ENCODE data around the gene YIPF3. TPM values are rescaled to one million over a fixed set of nuclear protein-coding genes. Genes with fewer than 3 reads are reported as not detected.
A peak's percentile ranks its signal among the peaks of the same experiment; 100 is the strongest.

The YIPF3 gene
- total RNA-seq, 1 donor from 2014 or later = 77.7 TPM

DNA sequence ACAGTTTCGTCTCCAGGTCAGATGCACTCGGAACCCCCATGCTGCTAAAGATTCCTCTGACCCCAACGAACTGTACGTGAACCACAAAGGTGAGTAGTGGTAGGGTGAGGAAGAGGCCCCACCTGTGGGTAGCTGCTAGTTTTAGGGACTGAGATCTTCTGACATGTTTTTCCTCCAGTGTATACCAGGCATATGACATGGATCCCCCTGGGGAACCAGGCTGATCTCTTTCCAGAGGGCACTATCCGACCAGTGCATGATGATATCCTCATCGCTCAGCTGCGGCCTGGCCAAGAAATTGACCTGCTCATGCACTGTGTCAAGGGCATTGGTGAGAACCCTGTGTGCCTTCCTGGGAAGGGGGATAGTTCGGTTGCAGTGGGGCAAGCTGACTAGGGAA, 3.4 kb upstream of the YIPF3 start:
- no peak overlapping the region for H3K4me3 ChIP-seq (ENCODE audit: low read depth, low read length)
- TF ChIP-seq, protein P1, sequence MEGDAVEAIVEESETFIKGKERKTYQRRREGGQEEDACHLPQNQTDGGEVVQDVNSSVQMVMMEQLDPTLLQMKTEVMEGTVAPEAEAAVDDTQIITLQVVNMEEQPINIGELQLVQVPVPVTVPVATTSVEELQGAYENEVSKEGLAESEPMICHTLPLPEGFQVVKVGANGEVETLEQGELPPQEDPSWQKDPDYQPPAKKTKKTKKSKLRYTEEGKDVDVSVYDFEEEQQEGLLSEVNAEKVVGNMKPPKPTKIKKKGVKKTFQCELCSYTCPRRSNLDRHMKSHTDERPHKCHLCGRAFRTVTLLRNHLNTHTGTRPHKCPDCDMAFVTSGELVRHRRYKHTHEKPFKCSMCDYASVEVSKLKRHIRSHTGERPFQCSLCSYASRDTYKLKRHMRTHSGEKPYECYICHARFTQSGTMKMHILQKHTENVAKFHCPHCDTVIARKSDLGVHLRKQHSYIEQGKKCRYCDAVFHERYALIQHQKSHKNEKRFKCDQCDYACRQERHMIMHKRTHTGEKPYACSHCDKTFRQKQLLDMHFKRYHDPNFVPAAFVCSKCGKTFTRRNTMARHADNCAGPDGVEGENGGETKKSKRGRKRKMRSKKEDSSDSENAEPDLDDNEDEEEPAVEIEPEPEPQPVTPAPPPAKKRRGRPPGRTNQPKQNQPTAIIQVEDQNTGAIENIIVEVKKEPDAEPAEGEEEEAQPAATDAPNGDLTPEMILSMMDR (conservative IDR thresholded peaks at IDR 0.05; ENCODE audit: low read depth, low read length) = no peak
- DNase-seq (ENCODE audit: low read depth) = no peak

DNA sequence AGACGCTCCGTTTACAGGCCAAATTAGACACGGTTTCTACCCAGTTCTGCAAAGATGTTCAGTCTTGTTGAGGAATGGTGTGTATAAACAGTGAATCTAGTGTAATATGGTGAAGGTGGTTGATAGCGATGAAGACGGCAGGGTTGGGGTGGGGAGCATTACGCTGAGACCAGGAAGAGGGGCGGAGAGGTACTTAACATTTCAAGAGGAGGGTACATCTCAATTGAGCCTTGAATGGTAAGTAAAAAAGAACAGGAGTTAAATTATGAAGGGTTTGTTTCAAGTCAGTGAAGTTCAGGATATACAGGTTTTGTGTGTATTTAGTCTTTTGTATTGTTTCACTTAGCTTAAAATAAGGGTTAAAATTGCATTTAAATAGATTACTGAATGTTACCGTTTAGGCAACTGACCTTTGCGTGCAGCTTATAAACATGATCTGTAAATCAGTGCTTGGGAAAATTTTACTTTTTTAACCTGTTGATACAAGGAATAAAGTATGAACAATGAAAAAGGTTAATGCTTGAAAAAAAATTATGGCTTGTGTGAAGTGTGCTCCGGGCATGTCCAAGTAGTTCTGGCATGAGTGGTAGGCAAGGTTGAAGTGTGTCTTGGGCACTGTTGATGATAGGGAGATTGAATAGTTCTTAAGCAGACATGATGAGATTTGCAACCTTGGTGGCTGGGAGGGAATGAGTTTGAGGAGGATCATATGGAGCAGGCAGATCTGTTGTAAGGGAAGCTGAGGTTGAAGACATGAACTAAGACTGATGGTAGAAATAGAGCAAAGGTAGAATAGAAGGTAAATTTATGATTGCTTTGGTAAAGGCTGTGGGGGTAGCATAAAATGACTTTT, 1.0 kb upstream of the YIPF3 start:
- TF ChIP-seq, protein P1 (conservative IDR thresholded peaks at IDR 0.05; ENCODE audit: low read depth, low read length) = no peak
- peak overlapping the region; percentile 82 for H3K4me3 ChIP-seq (ENCODE audit: low read depth, low read length)
- DNase-seq (ENCODE audit: low read depth) = no peak

DNA sequence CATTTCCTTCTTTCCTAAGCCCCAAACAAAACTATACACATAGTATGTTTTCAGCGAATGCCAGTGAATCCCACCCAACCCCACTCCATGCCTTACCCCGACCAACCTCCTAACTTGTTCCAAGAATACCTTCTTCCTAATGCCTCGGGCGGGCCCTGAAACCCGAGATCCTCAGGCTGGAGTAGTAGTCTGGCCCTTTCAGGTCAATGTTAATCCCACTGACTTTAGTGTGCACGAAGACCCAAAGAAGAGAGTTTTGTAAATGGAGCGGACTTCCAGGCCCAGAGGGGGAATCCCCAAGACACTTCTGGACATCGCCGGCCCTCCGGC, 394 bp downstream of the YIPF3 start:
- TF ChIP-seq, protein P1 (conservative IDR thresholded peaks at IDR 0.05; ENCODE audit: low read depth, low read length) = no peak
- no peak for DNase-seq (ENCODE audit: low read depth)
- peak overlapping the region; percentile 82 for H3K4me3 ChIP-seq (ENCODE audit: low read depth, low read length)

DNA sequence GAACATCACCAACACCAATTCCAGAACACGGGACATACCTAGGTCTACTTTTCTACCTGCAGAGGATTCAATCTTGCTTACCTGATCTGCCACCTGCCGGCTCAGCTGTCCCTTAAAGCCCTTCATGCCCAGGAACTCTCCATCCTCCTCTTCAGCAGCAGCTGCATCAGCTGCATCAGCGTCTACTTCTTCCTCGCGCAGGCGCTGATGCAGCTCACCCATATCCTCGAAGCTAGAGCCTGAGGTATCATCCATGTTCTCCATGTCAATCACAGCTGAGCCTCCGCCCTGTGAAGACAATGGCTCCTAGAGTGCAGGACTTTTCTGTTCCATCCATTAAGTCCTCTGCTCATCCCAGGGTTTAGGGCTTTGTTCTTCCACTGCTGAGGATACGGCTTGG, 918 bp downstream of the YIPF3 start:
- peak overlapping the region; percentile 82 for H3K4me3 ChIP-seq (ENCODE audit: low read depth, low read length)
- TF ChIP-seq, protein P1 (conservative IDR thresholded peaks at IDR 0.05; ENCODE audit: low read depth, low read length) = no peak
- no peak for DNase-seq (ENCODE audit: low read depth)

DNA sequence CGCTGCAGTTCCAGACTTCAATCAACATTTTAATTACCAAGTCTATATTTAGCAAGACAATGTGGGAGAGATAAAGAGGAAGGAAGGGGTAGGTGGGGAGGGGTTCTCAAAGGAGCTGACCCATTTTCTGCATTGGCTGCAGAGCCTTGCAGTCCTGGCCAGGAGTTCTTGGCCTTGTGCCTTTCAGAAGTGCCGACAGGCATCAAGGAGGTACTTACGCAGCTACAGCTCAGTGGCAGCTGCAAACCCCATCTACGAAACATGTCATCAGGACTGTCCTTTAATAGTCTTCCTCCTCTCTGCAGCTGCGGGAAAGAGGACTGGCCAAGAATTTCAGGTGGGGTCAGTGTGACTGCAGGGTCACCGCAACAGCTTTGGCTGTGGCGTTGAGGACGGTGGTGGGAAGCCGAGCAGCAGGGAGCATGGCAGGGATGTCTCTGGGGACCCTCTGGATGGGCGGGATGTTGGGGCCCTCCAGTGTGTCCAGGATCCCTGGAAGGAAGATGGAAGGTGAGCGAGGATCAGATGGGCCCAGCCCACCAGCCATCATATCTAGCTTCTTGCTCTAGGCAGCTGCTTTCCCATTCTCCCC, 4.8 kb downstream of the YIPF3 start:
- TF ChIP-seq, protein P1 (conservative IDR thresholded peaks at IDR 0.05; ENCODE audit: low read depth, low read length) = no peak
- no peak for DNase-seq (ENCODE audit: low read depth)
- no peak overlapping the region for H3K4me3 ChIP-seq (ENCODE audit: low read depth, low read length)

DNA sequence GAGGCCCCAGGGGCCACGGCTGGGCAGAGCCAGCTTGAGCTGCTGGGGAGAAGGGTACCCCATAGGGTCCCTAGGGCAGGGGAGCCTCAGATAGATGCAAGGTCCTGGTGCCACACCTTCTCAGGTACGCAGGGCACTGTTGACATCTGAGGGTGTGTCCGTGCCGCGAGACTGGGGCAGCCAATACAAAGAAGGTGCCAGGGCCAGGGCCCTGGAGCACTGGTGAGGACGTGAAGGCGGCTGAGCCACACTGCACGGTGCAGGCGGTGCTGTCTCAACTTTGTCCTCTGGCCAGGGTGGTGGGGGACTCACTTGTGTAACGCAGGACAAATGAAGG, 5.9 kb downstream of the YIPF3 start:
- TF ChIP-seq, protein P1 (conservative IDR thresholded peaks at IDR 0.05; ENCODE audit: low read depth, low read length) = no peak
- H3K4me3 ChIP-seq (ENCODE audit: low read depth, low read length) = peak overlapping the region; percentile 62

More for the DNA sequence above, 5.9 kb downstream of the YIPF3 start:
- DNase-seq (ENCODE audit: low read depth) = no peak
